Progenitor cell of endocrine pancreas (in vitro differentiated cells): ENCODE results near the gene EPYC. TPM values are rescaled to one million over a fixed set of nuclear protein-coding genes. Genes with fewer than 3 reads are reported as not detected.

Experiments
- DNase-seq: peaks from one replicate; pipeline ENCODE4 v3.0.0; 2021; ENCODE audit warnings: low spot score; ENCODE audit not compliant: unreplicated experiment
- H3K27ac Mint-ChIP-seq: 2 replicates; pipeline ENCODE4 v1.8.0; 2021; ENCODE audit warnings: mild to moderate bottlenecking, moderate library complexity, mixed read lengths
- H3K27me3 Mint-ChIP-seq: 2 replicates; pipeline ENCODE4 v1.8.0; 2021; ENCODE audit warnings: mixed read lengths
- H3K36me3 Mint-ChIP-seq: 2 replicates; pipeline ENCODE4 v1.8.0; 2022; ENCODE audit warnings: mixed read lengths; ENCODE audit not compliant: insufficient read depth
- H3K4me1 Mint-ChIP-seq: 2 replicates; pipeline ENCODE4 v1.8.0; 2021; ENCODE audit warnings: low read depth, mixed read lengths
- H3K4me3 Mint-ChIP-seq: 2 replicates; pipeline ENCODE4 v1.8.0; 2021; ENCODE audit warnings: low read depth, mild to moderate bottlenecking, moderate library complexity, mixed read lengths
- H3K9me3 Mint-ChIP-seq: 2 replicates; pipeline ENCODE4 v1.8.0; 2021; ENCODE audit warnings: low read depth, mixed read lengths
- CTCF ChIP-seq: fragments of 200-600 bp; sonication (generic); IDR thresholded peaks from one replicate; pipeline ENCODE4 v1.5.0; 2021; ENCODE audit warnings: antibody characterized with exemption, mild to moderate bottlenecking; ENCODE audit not compliant: unreplicated experiment
- total RNA-seq: library from RNA; stranded (reverse); gene quantifications from 2 replicates; pipeline ENCODE4 v1.2.1, GENCODE V29; 2021

EPYC gene
- total RNA-seq, 1 donor from 2014 or later: not detected

- H3K9me3 Mint-ChIP-seq: peaks cover 4% of the 10 kb centered on the region
- no peak for TF ChIP-seq CTCF
- no peak overlapping the region for H3K4me3 Mint-ChIP-seq
- DNase-seq: no peak
- H3K27me3 Mint-ChIP-seq: no peaks in the 10 kb centered on the region
- no peak overlapping the region for H3K27ac Mint-ChIP-seq
- no peaks in the 10 kb centered on the region for H3K4me1 Mint-ChIP-seq
- H3K36me3 Mint-ChIP-seq: peaks cover 2% of the 10 kb centered on the region
Observed at GRCh38 chr12:90917431-90917830, 87.3 kb downstream of the EPYC start.

- no peak for DNase-seq
- Mint-ChIP-seq H3K27me3 (no peaks in the 10 kb centered on the region), H3K36me3 (peaks cover 2% of the 10 kb centered on the region), H3K9me3 (peaks cover 4% of the 10 kb centered on the region), H3K4me3 (no peak overlapping the region), H3K4me1 (no peaks in the 10 kb centered on the region), H3K27ac (no peak overlapping the region)
- TF ChIP-seq CTCF: no peak
Observed at GRCh38 chr12:90916516-90916915, 88.3 kb downstream of the EPYC start.

- no peak overlapping the region for H3K4me3 Mint-ChIP-seq
- H3K4me1 Mint-ChIP-seq: peaks cover 3% of the 10 kb centered on the region
- H3K27me3 Mint-ChIP-seq: no peaks in the 10 kb centered on the region
- H3K36me3 Mint-ChIP-seq: peaks cover 2% of the 10 kb centered on the region
- no peak for TF ChIP-seq CTCF
- DNase-seq: no peak
- H3K27ac Mint-ChIP-seq: peak overlapping the region; percentile 56
- peaks cover 4% of the 10 kb centered on the region for H3K9me3 Mint-ChIP-seq
Observed at GRCh38 chr12:90915353-90915752, 89.4 kb downstream of the EPYC start.

Other genes with a start within 250 kb of the EPYC start
- gene CCER1, start 49.8 kb downstream of the EPYC start, total RNA-seq: not detected in 2 replicates
- gene KERA, start 53.1 kb upstream of the EPYC start, total RNA-seq: not detected in 2 replicates
- 0.16 TPM in 1 of 2 replicates, not detected in the other for gene LUM, start 106.5 kb upstream of the EPYC start, total RNA-seq
- 0.55 TPM in 1 of 2 replicates, not detected in the other for gene DCN, start 177.8 kb upstream of the EPYC start, total RNA-seq